HG02642 (cell line): ENCODE results near the gene HYKK.
"Not testable (repeated sequence)": the region's sequence is repeated elsewhere in the genome, so short reads cannot be mapped to it uniquely, and the experiment has no call there.

Experiments used
- ATAC-seq: cut with Tn5 transposase; IDR thresholded peaks from one replicate; pipeline ENCODE4 v1.9.1; 2021; ENCODE audit warnings: mild to moderate bottlenecking; ENCODE audit not compliant: unreplicated experiment, poor library complexity

The HYKK gene

GRCh38 chr15:78539464-78540140 is 32.2 kb downstream of the HYKK start:
- ATAC-seq = not testable (repeated sequence)

- peak; percentile 88 for ATAC-seq
These were observed 32.9 kb downstream of the HYKK start, which contains the start of gene PSMA4 for GRCh38 chr15:78540141-78540870. PSMA4 (plus strand) TSS chr15:78540444; CDS start chr15:78541928, 1,484 bp downstream.

- no peak for ATAC-seq
These were observed 33.7 kb downstream of the HYKK start for GRCh38 chr15:78540871-78541743.

- no peak for ATAC-seq
These were observed 34.3 kb downstream of the HYKK start for GRCh38 chr15:78541744-78542034.

GRCh38 chr15:78542647-78543046 is 35.3 kb downstream of the HYKK start:
- no peak for ATAC-seq

GRCh38 chr15:78550194-78550593 is 42.8 kb downstream of the HYKK start:
- ATAC-seq = no peak

- no peak for ATAC-seq
These were observed 43.4 kb downstream of the HYKK start for GRCh38 chr15:78550815-78551214.

GRCh38 chr15:78551902-78552301 is 44.5 kb downstream of the HYKK start:
- no peak for ATAC-seq

GRCh38 chr15:78552597-78552996 is 45.2 kb downstream of the HYKK start:
- no peak for ATAC-seq

GRCh38 chr15:78560201-78560600 is 52.8 kb downstream of the HYKK start:
- not testable (repeated sequence) for ATAC-seq

- ATAC-seq = no peak
These were observed 54.1 kb downstream of the HYKK start for GRCh38 chr15:78561490-78561889.

GRCh38 chr15:78563092-78563491 is 55.7 kb downstream of the HYKK start:
- ATAC-seq = no peak

- peak; percentile 10 for ATAC-seq
These were observed 57.3 kb downstream of the HYKK start for GRCh38 chr15:78564743-78565096.

GRCh38 chr15:78565097-78565950 is 57.9 kb downstream of the HYKK start, which contains the start of gene CHRNA5:
CHRNA5 (plus strand) TSS chr15:78565520; CDS start chr15:78565720, 200 bp downstream.
- ATAC-seq = peak; percentile 87

- ATAC-seq = peak; percentile 12
These were observed 58.8 kb downstream of the HYKK start for GRCh38 chr15:78565951-78566774.

- no peak for ATAC-seq
These were observed 60.2 kb downstream of the HYKK start for GRCh38 chr15:78567531-78567930.

- no peak for ATAC-seq
These were observed 63.3 kb downstream of the HYKK start for GRCh38 chr15:78570710-78571109.

- no peak for ATAC-seq
These were observed 64.0 kb downstream of the HYKK start for GRCh38 chr15:78571382-78571781.

- ATAC-seq = no peak
These were observed 66.0 kb downstream of the HYKK start for GRCh38 chr15:78573416-78573815.
